ENCODE measurements around the gene ARHGEF4. TPM values are rescaled to one million over a fixed set of nuclear protein-coding genes. Genes with fewer than 3 reads are reported as not detected.

The ARHGEF4 gene
- total RNA-seq, 2 donors from 2014 or later = 0.77 to 1.5 TPM

DNA sequence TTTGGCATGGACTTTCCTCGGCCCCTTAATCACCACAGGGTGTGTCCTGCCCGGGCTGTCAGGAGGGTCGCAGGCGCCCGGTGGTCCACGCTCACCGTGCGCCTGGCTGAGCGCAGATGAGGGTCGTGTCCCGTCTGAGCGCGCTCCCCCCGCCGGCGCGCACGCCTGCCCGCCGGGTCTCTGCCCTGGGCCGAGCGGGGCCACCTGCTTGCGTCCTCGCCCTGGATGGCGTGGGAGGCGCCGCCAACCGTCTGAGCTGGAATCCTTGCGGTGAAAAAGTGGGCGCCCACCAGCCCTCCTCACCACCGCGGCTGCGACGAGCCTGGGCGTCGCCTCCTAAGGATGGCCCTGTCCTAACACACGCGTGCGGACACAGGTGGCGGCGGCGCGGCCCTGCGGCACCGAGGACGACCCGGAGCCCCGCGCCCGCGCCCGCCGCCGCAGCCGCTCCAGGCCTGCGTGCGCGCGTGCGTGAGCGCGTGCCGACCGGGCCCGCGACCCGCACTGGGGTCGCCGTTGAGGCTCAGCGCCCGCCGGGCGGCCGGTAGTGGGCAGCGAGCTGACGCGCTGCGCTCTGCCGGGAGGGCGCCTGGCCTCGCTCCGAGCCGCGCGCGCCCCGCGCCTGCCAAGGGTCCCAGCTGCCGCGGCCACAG is 126.6 kb downstream of the ARHGEF4 start:
- Mint-ChIP-seq H3K4me3 (no peak overlapping the region), H3K4me1 (peaks cover 10% of the 10 kb centered on the region), H3K27me3 (peaks cover 81% of the 10 kb centered on the region), H3K27ac (no peak overlapping the region), H3K36me3 (ENCODE audit: low read depth) (peaks cover 13% of the 10 kb centered on the region)
- ATAC-seq = no peak
- no peak for DNase-seq
- H3K9me3 ChIP-seq (ENCODE audit: control insufficient read depth, low read length, poor library complexity, severe bottlenecking) = no peaks in the 10 kb centered on the region

DNA sequence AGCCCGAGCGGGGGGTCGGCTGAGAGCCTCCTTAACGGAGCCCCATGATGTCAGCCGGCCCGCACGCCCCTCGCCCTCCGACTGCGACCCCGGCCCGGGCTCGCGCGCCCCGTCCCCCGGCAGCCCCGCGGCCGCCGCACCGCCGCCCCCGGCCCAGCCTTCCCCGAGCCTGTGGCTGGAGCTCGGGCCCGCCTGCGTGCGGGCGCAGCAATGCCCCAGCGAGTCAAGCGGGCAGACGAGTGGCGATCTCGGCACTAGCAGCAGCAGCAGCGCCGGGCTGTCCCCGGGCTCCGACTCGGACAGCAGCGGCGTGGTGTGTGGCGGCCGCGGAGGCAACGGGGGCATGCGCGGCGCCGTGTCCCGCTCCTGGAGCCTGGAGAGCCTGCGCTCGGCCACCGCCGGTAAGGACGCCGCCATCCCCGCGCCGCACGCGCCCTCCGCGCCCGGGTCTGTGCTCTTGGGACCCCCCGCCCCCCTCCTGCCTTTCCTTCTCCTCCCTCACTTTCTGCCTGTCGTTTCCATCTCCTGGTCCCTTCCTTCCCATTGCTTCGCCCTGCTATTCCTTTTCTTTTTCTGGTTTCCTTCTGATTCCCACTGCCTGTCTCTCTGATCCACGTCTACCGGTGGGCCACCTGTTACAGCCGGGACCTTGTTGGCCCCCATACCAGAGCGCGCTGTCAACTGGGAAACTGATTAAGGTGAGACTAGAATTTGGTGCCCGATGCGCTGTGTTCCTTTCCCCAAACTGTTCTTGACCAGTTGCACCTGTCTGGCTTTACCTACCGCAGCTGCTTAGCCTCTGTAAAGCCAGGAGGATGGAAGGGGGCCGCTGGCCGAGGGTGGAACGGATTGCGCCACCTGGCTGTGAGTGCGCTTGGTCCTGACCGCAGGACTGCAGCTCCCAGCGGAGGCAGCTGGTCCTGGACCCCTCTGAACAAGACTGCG is 127.4 kb downstream of the ARHGEF4 start:
- Mint-ChIP-seq H3K4me3 (peak overlapping the region; percentile 79), H3K27ac (no peak overlapping the region), H3K27me3 (peaks cover 76% of the 10 kb centered on the region), H3K4me1 (peaks cover 10% of the 10 kb centered on the region), H3K36me3 (ENCODE audit: low read depth) (peaks cover 13% of the 10 kb centered on the region)
- no peak for DNase-seq
- no peaks in the 10 kb centered on the region for H3K9me3 ChIP-seq (ENCODE audit: control insufficient read depth, low read length, poor library complexity, severe bottlenecking)
- no peak for ATAC-seq

DNA sequence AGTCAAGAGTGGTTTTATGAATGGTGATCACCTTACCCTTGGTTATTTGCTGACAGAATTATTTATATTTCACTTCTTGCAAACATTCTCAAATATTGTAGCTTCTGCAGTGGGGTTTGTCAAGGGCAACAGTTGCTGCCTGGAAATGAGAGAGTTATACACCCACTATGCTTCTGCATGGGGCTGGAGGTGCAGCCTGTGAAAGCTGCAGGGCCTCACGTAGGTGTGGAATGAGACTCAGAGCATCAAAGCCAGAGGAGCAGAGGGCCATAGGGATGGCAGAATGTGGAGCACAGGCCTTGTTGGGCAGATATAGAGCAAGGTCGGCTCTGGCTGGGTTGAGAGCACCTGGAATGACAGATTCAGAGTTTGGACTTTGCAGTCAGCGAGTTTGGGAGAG is 128.2 kb downstream of the ARHGEF4 start:
- peaks cover 13% of the 10 kb centered on the region for H3K36me3 Mint-ChIP-seq (ENCODE audit: low read depth)
- no peak for ATAC-seq
- no peak for DNase-seq
- no peaks in the 10 kb centered on the region for H3K9me3 ChIP-seq (ENCODE audit: control insufficient read depth, low read length, poor library complexity, severe bottlenecking)
- peak overlapping the region; percentile 79 for H3K4me3 Mint-ChIP-seq
- peaks cover 70% of the 10 kb centered on the region for H3K27me3 Mint-ChIP-seq
- H3K27ac Mint-ChIP-seq = no peak overlapping the region
- peaks cover 10% of the 10 kb centered on the region for H3K4me1 Mint-ChIP-seq

DNA sequence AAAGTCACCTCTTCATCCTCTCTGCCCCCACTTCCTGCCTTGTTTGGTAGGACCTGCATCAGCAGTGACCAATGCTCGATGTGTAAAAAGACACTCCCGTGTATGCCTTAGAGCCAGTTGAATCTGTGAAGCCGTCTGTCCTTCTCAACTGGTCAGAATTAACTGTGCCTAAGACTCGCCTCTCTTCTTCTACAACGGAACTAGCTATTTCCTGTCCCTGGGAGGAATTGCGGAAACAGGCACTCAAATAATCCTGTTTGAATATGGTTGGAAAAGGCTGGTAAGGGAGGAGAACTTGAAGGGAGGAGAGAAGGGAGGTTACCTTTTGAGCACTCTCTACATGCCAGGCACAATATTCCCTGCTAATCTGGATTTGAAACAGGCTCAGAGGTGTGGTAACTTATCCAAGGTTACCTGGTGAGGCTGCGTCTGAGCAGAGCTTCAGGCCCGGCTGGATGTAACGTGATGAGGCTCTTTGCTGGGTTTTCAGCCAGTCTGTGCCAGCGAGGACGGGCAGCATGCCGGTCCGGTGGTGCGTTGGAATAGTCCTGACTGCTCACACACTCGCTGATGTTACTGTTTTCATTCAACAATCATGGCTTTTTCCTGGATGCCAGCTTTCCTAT is 129.5 kb downstream of the ARHGEF4 start:
- no peaks in the 10 kb centered on the region for H3K9me3 ChIP-seq (ENCODE audit: control insufficient read depth, low read length, poor library complexity, severe bottlenecking)
- DNase-seq (no peak), ATAC-seq (no peak)
- Mint-ChIP-seq H3K4me3 (no peak overlapping the region), H3K4me1 (peaks cover 10% of the 10 kb centered on the region), H3K36me3 (ENCODE audit: low read depth) (peaks cover 11% of the 10 kb centered on the region), H3K27me3 (peaks cover 62% of the 10 kb centered on the region), H3K27ac (no peak overlapping the region)

DNA sequence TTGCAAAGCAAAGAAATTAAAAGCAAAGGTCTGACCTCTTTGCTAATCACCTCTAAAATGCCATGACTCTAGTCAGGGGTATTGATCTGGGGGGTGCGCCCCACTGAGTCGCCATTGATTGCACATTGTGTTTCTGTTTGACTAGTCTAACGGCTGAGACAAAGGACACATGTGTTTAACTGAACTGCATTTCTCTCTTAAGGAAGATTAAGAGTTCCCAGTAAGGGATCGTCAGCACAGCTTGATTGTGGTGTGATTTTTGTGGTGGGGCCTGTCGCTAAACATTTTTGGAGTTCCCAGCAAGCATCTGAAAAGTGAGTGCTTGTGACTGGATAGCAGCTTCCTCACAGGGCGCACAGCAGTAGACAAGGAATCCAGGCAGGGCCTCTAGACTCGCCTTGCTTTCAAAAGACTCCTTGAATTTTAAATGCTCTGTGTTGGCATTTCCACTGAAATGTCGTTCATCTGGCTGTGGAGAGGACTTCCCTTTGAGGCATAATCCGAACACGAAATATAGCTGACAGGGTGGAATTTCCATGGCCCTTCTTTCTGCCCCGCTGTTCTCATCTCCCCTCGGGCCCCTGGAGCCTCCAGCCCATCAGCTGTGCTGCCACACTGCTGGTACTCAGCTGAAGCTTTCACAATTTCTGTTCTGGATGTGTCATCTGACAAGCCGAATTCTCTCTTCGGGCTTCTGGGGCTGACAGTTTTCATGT is 130.2 kb downstream of the ARHGEF4 start:
- H3K27ac Mint-ChIP-seq = no peak overlapping the region
- DNase-seq (no peak), ATAC-seq (no peak)
- peaks cover 55% of the 10 kb centered on the region for H3K27me3 Mint-ChIP-seq
- no peaks in the 10 kb centered on the region for H3K9me3 ChIP-seq (ENCODE audit: control insufficient read depth, low read length, poor library complexity, severe bottlenecking)
- H3K4me1 Mint-ChIP-seq = peaks cover 10% of the 10 kb centered on the region
- no peak overlapping the region for H3K4me3 Mint-ChIP-seq
- peaks cover 8% of the 10 kb centered on the region for H3K36me3 Mint-ChIP-seq (ENCODE audit: low read depth)

DNA sequence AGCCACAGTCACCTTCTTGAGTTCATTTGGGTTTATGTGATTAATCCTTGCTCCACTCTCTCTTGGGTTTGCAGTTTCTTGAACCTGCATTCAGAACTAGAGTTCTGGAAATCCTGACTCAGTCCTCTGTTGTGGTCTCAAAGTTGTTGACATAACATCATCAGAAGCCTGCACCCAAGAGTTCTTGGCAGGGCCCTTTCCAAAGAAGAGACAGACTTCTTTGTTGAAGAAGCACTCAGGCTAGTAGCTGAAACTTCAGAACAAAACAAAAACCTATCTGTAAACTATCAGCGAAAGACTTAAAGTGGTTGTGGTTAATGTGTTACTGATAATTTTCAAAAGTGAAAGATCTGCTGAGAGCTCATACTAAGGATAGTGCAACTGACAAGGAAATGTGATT is 135.7 kb downstream of the ARHGEF4 start:
- H3K4me1 Mint-ChIP-seq = peaks cover under 1% of the 10 kb centered on the region
- no peaks in the 10 kb centered on the region for H3K36me3 Mint-ChIP-seq (ENCODE audit: low read depth)
- H3K9me3 ChIP-seq (ENCODE audit: control insufficient read depth, low read length, poor library complexity, severe bottlenecking) = no peaks in the 10 kb centered on the region
- no peak overlapping the region for H3K4me3 Mint-ChIP-seq
- no peak for ATAC-seq
- peaks cover 8% of the 10 kb centered on the region for H3K27me3 Mint-ChIP-seq
- no peak for DNase-seq
- no peak overlapping the region for H3K27ac Mint-ChIP-seq

DNA sequence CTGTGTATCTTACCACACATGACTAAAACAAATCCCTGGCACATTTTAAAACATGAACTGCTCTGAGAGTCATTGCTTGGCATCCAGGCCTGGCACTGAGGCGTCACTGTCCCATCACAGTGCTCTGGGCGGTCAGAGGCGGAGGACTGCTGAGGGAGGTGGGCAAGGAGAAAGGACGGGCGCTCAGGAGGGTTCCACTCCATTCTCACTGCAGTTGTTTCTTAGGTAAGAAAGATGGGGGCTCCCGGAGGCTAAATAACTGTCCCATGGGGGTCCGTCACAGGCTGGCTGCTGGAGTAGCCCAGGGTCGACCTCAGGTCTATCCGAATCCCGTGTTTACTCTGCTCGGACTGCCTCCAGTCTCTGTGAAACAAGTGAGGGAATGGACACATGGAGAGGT is 139.0 kb downstream of the ARHGEF4 start:
- Mint-ChIP-seq H3K27me3 (no peaks in the 10 kb centered on the region), H3K4me3 (no peak overlapping the region), H3K4me1 (no peaks in the 10 kb centered on the region), H3K36me3 (ENCODE audit: low read depth) (no peaks in the 10 kb centered on the region), H3K27ac (no peak overlapping the region)
- H3K9me3 ChIP-seq (ENCODE audit: control insufficient read depth, low read length, poor library complexity, severe bottlenecking) = no peaks in the 10 kb centered on the region
- ATAC-seq (no peak), DNase-seq (no peak)

DNA sequence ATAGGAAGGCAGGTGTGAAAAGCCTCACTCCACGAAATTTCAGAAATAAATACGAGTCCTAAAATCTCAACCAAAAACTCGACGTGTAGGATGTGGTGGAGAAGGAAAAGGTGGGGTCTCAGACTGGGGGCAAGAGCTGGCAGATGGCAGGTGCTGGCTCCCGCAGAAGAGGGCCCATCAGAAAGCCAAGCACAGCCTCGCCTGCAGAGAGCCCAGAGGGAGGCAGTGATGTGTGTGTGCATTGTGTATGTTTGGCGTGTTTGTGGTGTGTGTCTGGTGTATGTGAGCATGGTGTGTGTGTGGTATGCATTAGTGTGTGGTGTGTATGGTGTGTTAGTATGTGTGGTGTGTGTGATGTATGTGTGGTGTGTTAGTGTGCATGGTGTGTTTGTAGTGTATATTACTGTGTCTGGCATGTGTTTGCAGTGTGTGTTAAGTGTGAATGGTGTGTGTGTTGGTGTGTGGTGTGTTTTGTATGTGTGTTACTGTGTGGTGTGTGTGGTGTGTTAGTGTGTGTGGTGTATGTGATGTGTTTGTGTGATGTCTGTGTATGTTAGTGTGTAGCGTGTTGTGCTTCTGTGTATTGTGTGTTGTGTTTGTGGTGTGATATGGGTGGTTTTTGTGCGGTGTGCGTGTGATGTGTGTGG is 140.0 kb downstream of the ARHGEF4 start:
- no peaks in the 10 kb centered on the region for H3K4me1 Mint-ChIP-seq
- H3K27me3 Mint-ChIP-seq = no peaks in the 10 kb centered on the region
- DNase-seq = no peak
- no peak overlapping the region for H3K4me3 Mint-ChIP-seq
- no peaks in the 10 kb centered on the region for H3K36me3 Mint-ChIP-seq (ENCODE audit: low read depth)
- no peak for ATAC-seq
- H3K9me3 ChIP-seq (ENCODE audit: control insufficient read depth, low read length, poor library complexity, severe bottlenecking) = no peaks in the 10 kb centered on the region
- H3K27ac Mint-ChIP-seq = no peak overlapping the region

DNA sequence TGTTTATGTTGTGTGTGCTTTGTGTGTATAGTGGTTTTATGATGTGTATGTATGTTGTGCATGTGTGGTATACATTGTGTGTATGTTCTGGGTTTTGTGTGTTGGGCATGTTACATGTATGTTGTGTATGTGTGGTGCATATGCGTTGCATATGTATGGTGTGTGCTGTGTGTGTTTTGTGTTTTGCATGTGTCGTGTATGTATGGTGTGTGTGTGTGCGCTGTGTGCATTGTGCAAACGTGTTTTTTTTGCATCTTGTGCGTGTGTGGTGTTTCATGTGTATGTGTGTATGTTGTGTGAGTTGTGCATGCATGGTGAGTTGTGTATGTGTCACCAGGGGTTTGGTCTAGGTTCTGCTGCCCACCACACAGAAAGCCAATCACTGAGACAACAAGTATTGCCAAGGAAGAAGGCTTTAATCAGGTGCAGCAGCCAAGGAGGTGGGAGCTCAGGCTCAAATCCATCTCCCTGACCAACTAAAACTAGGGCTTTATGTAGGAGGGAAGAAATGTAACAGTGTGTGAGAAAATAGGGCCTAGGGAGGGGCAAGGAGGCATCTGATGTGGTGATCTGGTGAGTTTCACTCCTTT is 140.8 kb downstream of the ARHGEF4 start:
- H3K4me1 Mint-ChIP-seq = no peaks in the 10 kb centered on the region
- no peaks in the 10 kb centered on the region for H3K36me3 Mint-ChIP-seq (ENCODE audit: low read depth)
- H3K27ac Mint-ChIP-seq = no peak overlapping the region
- no peak for DNase-seq
- H3K9me3 ChIP-seq (ENCODE audit: control insufficient read depth, low read length, poor library complexity, severe bottlenecking) = no peaks in the 10 kb centered on the region
- H3K4me3 Mint-ChIP-seq = no peak overlapping the region
- H3K27me3 Mint-ChIP-seq = no peaks in the 10 kb centered on the region
- ATAC-seq = no peak

DNA sequence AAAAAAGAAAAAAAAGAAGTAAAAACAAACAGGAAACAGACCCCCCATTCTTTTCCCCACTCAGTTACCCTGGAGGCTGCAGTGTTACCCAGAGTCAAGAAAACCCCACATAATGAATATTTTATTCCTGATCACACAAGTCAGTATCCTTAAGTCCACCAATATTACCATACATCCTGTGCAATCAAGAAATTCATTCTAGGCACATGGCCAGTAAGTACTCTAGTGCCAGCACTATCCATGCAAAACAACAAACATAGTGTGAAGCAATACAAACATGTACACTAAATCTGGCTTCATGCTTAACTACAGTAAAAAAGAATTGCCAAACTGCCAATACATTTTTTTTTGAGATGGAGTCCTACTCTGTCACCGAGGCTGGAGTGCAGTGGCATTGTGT is 145.0 kb downstream of the ARHGEF4 start:
- no peak for DNase-seq
- Mint-ChIP-seq H3K27ac (no peak overlapping the region), H3K4me3 (no peak overlapping the region), H3K36me3 (ENCODE audit: low read depth) (no peaks in the 10 kb centered on the region), H3K27me3 (no peaks in the 10 kb centered on the region), H3K4me1 (peaks cover 2% of the 10 kb centered on the region)
- ATAC-seq = no peak
- H3K9me3 ChIP-seq (ENCODE audit: control insufficient read depth, low read length, poor library complexity, severe bottlenecking) = no peaks in the 10 kb centered on the region

DNA sequence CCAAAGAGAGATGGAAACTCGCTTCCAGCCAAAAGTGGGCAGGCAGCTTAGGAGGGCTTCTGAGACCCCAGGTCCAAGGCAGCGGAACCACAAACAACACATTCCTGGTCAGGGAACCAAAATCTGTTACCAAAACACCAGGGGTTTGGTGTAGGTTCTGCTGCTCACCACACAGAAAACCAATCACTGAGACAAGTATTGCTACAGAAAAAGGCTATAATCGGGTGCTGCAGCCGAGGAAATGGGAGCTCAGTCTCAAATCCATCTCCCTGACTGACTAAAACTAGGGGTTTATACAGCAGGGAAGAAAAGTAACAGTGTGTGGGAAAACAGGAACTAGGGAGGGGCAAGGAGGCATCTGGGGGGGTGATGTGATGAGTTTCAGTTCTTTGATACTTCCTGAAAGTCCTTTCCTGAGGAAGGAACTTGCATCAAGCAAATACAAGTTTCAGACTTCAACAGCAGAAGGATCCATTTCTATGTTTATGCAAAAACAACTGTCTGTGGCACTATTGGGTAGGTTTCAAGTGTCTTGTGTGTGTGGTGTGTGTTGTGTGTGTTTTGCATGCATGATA is 148.6 kb downstream of the ARHGEF4 start:
- no peak for ATAC-seq
- Mint-ChIP-seq H3K4me1 (peaks cover 4% of the 10 kb centered on the region), H3K36me3 (ENCODE audit: low read depth) (no peaks in the 10 kb centered on the region), H3K27ac (no peak overlapping the region), H3K27me3 (peaks cover 5% of the 10 kb centered on the region), H3K4me3 (no peak overlapping the region)
- H3K9me3 ChIP-seq (ENCODE audit: control insufficient read depth, low read length, poor library complexity, severe bottlenecking) = no peaks in the 10 kb centered on the region
- DNase-seq = no peak
